Activated CD4-positive, CD25-positive, alpha-beta regulatory T cell (primary cell): Measurements from ENCODE around the gene ZNF136.

Experiments
- DNase-seq, 4 experiments: peaks; one replicate each; lab custom pipeline; 2025; lab: John Stamatoyannopoulos, UW

The ZNF136 gene

DNA sequence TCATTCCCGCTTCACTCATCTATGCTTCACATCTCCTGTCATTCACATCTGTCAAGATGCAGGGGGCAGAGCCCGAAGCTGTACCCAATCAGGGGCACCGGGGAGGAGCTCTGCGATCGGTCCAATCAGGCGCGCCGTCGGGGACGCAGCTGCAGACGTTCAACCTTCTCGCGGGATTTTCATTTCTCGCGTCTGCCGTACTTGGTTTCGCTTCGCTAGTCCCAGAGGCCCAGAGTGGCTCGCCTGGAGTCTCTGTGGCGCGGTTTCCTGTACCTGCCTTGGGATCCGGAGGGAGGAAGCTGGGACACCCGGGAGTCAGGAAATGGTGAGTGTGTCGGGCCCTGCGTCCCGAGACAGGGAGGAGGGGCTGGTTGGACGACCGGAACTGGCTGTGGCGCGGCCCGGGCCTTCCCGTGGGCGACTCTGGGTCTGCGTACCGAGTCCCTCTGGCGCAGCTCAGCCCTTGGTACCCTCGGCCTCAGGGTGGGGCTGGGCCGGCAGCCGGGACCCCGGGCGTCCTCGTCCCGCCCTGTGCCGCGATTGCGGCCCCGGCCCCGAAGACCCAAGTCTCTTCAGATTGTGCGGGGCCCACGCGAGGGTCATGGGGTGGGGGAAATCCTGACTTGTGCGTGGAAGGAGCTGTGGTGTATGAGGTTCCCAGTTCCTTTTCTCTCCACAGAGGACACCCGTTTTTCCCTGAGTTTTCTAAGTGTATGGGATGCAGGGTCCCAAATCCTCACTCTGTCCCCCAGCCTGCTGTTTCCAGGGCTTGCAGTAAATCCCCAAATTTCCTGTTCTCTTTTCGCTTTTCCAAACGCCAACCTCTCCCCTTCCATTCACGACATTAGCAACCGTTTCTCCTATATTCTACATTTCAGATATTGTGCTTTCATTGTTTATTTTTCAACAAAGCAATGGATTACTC lies at the start of gene ZNF136:
TSS of gene ZNF136 (plus strand) at position 215 of the 925 bp plus-strand sequence. CDS start at position 323, 108 bp downstream.
- DNase-seq = peak; percentile 73 to 86 (median 85)

DNA sequence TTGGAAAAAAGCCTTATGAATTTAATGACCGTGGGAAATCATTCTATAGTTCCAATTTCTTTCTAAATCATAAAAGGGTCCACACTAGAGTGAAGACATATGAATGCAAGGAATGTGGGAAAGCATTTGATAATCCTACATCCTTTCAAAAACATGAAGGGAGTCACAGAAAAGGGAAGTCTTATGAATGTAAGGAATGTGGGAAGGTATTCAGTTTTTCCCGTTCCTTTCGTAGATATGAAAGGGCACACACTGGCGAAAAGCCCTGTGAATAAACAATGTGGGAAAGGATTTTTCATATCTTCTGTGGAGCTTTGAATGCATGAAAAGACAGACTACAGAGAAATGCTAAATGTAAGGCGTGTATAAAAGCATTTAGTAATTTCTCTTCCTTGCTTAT lies 49.8 kb upstream of the ZNF136 start:
- no peak for DNase-seq

GRCh38 chr19:12117201-12117970 lies 45.5 kb upstream of the ZNF136 start:
- DNase-seq = no peak

DNA sequence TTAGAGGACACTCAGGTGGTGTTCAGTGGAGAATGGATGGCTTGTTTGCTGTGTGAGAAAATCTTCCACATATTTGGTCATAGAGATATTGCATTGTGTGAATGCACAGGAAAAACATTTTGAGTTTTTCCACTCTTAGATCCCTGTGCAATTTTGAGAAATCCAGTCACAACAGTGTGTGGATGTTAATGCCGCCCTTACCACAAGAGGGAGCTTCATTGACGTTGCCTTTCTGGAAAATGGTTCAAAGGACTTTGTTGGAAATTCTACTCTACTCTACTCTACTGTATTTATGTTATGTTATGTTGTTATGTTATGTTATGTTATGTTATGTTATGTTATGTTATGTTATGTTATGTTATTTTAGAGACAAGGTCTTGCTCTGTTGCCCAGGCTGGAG lies 36.2 kb upstream of the ZNF136 start:
- DNase-seq = no peak

GRCh38 chr19:12133069-12133468 lies 29.8 kb upstream of the ZNF136 start:
- no peak for DNase-seq

DNA sequence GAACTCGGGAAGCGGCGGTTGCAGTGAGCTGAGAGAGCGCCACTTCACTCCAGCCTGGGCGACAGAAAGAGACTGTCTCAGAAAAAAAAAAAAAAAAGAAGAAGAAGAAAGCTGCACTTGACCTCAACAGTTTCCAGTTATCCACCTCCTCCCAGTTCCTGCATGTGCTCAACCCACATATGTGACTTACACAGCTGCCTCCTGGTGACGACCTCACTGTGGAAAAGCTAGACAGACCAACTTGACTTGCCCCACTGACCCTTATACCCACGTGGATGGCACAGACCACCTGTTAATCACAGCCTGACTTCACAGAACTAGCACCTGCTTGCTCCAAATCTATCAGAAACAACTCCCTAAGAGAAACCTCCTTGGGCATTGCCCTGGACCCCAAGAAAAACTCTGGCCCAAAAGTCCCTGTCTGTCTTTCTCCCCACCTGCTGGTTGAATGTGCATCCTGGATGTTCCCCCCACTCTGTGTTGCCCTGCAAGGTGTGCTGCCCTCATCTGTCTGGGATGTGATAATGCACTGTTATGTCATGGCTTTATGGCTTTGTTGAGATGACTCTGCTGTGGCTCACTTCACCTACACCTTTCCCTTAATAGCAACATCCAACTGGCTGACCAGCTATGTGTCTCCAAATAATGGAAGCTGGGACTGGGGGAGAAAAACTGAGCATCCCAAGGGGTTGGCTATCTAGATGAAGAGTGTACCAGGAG lies 25.5 kb upstream of the ZNF136 start:
- DNase-seq = no peak

DNA sequence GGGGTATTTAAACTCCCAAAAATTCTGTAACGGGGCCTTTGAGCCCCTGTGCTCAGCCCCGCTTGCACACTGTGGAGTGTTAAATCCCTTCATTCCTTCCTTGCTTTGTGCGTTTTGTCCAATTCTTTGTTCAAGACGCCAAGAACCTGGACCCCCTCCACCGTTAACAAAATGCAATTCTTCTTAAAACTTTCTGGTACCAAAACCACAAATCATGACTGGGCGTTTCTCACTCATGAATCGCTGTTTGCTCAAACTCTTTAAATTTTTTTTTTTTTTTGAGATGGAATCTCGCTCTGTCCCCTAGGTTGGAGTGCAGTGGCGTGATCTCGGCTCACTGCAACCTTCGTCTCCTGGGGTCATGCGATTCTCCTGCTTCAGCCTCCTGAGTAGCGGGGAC lies 23.6 kb upstream of the ZNF136 start:
- DNase-seq = no peak

DNA sequence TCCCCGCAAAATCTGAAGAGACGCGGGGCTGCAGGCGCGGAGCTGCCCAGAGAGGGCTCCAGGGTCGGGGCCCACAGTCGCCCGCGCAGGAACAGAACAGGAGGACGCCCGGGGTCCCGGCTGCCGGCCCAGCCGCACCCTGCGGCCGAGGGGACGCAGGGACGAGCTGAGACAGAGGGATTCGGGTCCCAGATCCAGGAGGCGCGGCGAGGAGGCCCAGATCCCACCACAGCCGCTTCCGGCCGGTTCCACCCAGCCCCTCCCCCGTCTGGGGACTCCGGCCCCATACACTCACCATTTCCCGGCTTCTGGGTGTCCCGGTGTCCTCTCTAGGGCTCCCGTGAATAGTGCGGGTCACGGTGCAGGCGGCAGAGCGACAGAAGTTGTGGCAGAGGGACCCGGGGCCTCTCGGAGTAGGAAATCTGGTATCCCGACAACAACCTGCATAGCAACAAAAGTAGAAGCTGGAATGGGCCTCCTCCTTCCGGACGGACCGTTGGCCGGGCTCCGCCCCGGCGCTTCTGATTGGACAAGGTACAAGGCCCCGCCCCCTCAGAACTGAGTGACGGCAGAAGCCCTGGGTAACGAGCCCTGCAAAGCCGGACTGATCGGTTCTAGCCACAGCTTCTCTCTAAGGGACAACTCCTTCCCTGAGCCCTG lies 22.9 kb upstream of the ZNF136 start, which contains the start of gene ZNF20:
TSS of gene ZNF20 (minus strand) at position 466 of the 660 bp plus-strand sequence. CDS start at position 298, 168 bp downstream.
- DNase-seq = peak; percentile 68 to 86 (median 74)

DNA sequence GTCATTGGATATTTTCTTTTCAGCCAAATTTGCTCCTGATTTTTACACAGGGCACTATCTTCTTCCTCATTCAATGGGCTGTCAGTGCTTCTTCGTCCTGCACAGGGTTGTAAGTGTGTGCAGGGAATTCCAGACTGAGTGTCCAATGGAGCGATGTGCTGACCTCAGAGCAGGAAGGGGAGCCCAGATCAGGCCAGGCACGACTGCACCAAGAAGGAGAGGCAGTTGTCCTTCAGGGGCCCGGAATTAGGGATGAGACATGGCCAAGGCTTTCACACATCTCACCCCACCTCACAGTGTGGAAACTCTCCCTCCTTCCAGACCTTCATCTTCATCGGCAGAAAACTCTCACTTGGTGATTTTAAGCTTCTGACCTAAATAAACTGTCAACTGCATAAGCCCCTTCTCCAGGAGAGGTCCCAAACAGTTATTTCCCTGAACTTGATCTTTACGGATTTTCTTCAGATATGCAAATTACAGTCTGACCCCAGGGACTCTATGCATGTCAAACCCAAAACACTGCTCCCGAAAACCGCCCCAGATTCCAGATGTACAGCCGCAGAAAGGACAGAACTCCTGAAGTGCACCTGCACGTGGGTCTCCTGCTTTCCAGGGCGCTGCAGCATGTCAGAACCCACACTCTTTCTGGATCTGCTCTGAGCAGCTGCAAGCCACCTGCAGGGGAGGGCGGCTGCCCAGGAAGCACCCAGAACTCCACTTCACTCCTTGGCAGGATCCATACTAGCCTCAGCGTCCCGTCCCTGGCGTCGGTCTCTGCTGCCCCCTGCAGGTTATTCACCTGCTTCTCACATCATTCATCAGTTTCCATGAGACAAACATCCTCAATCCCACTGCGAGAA lies 22.1 kb upstream of the ZNF136 start:
- DNase-seq = peak; percentile 61 to 89 (median 74)

DNA sequence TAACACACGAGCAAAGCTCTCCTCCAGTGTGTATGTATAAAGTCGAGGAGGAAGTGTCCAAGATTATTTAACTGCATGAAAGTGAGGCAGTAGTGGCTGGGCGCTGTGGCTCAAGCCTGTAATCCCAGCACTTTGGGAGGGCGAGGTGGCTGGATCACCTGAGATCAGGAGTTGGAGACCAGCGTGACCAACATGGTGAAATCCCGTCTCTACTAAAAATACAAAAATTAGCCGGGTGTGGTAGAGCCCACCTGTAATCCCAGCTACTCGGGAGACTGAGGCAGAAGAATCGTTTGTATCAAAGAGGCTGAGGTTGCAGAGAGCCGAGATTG lies 21.5 kb upstream of the ZNF136 start:
- DNase-seq = no peak

GRCh38 chr19:12145348-12145747 lies 17.5 kb upstream of the ZNF136 start:
- no peak for DNase-seq

GRCh38 chr19:12155324-12155860 lies 7.5 kb upstream of the ZNF136 start:
- no peak for DNase-seq

DNA sequence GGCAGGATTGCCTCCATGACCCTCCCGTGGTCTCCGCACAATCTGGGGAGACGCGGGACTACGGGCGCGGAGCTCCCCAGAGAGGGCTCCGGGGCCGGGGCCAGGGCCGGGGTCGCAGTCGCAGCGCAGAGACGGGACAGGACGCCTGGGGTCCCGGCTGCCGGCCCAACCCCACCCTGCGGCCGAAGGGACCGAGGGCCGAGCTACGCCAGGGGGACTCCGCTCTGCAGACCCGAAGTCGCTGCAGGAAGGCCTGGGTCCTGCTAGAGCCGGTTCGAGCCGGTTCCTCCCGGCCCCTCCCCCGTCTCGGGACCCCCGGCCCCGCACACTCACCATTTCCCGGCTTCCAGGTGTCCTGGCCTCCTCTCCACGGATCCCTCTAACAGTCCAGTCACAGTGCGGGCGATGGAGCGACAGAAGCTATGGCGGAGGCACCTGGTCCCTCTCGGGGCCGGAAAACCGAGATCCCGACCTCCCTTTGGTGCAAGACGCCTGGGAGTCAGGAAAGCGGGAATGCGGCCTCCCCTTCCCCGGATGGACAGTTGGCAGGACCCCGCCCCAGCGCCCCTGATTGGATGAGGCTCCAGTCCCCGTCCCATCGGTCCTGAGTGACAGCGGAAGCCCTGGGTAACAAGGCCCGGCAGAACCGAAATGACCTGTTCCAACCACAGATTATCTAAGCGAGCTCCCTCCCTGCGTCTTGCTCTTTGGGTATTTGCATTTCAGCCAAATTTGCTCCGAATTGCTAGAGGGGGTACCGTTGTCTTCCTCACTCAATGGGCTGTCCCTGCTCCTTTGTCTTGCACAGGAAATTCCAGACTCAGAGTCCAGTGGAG lies 6.5 kb upstream of the ZNF136 start, which contains the start of gene ZNF625:
TSS of gene ZNF625 (minus strand) at position 512 of the 836 bp plus-strand sequence. CDS start at position 336, 176 bp downstream.
- DNase-seq = no peak

DNA sequence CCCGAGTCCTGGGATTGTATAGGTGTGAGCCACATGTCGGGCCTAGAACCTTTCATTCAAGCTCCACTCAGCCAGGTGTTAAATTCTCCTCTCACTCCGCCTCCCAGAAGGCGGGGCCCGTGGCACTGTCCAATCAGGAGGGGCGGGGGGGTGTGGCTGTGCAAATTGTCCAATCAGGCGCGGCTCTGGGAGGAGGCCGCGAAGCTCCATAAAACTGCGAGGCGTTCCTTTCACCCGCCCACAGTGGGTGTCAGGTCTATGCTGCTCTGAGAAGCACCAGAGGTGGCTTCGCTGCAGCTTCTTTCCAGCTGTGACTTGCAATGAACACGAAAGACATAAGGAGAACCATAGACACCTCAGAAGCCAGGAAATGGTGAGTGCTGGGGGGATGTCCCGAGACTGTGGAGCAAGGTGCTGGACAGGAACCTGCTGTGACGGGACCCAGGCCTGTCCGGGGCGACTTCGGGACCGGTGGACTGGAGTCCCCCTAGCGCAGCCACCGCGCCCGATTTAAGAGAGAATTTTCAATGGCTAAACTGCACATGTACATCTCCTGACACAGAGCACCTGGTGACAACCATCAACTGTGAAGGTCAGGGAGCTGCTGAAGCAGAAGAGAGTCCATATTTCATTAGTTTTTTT lies 3.0 kb upstream of the ZNF136 start:
- DNase-seq = no peak

DNA sequence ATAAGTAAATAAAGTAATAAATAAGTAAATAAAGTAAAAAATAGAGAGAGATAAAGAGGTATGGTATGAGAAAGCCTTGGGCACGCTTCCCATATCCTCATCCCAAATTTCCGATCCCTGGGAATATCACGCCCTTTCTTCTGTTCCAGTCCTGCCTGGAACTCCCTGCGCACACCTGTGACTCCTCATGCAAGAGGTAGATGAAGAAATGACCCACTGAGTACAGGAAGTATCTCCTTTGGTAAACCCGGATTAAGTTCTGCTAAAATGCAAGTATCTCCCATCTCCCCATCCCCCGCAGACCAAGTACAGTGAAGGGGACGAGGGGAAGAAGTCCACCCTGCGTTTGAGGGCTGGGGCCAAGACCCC lies 399 bp upstream of the ZNF136 start:
- no peak for DNase-seq

GRCh38 chr19:12163826-12164225 lies 930 bp downstream of the ZNF136 start:
- no peak for DNase-seq

DNA sequence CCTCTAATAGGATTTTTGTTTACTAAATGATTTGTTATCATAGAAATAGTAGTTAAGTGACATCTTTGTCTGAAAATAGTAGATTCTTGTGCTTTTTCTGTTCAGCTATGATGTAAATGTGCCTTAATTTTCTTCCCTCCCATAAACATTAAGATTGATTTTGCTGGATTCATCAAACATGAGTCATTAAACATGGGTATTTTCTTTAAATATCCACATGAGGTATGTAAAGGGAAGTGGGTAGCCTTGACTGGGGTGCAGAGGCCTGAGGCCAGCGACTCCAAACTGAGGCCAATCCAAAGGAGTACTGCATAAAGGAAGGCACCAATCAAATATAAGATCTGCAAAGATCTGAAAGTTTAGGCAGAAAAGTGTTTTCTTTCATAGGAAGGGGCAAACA lies 3.7 kb downstream of the ZNF136 start:
- DNase-seq = no peak

DNA sequence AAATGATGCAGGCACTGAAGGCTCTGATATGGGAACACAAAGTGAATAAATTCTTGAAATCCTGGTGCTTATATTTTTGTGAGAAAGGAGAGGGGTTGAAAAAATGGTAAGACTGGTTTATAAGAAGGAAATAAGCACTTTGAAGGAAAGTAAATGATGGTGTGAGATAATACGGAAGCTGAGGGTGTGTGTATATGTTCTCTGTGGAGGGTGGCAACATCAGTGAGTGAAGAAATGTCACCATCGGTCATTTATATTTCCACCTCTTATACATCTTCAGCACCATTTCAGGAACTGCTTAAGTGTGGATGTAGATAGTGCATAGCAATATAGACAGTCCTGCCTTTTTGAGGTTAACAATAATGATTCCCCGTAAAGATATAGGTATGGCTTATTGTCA lies 17.5 kb downstream of the ZNF136 start:
- DNase-seq = no peak

GRCh38 chr19:12187625-12188024 lies 24.7 kb downstream of the ZNF136 start:
- DNase-seq = no peak
